K562 (cell line): ENCODE results near the gene AIFM3. TPM values are rescaled to one million over a fixed set of nuclear protein-coding genes. Genes with fewer than 3 reads are reported as not detected.
A peak's percentile ranks its signal among the peaks of the same experiment; 100 is the strongest.

Source experiments
- CBX1 ChIP-seq: sonication (generic); IDR thresholded peaks from 2 replicates; pipeline ENCODE4 v1.6.1; 2016; ENCODE audit warnings: antibody characterized with exemption, low read depth, mild to moderate bottlenecking
- CHD1 ChIP-seq: fragments of 200-600 bp; sonication (generic); IDR thresholded peaks from one replicate; pipeline ENCODE4 v1.6.1; 2012; ENCODE audit warnings: mild to moderate bottlenecking, moderate library complexity, low read length, inconsistent platforms
- CHD4 ChIP-seq: fragments of 200-600 bp; sonication (generic); IDR thresholded peaks from 3 replicates; pipeline ENCODE4 v1.6.1; 2012; ENCODE audit warnings: low read depth, mild to moderate bottlenecking, mixed read lengths, low read length, inconsistent platforms; ENCODE audit not compliant: insufficient read depth, insufficient replicate concordance, poor library complexity, severe bottlenecking
- FUS ChIP-seq: fragments of 200-400 bp; formaldehyde crosslinking; optimal IDR thresholded peaks from 2 replicates; pipeline ENCODE3; 2017; ENCODE audit warnings: low read depth, low read length
- HDAC6 ChIP-seq: IDR thresholded peaks from 2 replicates; pipeline ENCODE4 v1.6.1; 2012; ENCODE audit warnings: low read depth, mild to moderate bottlenecking, control low read depth, inconsistent platforms, low read length, moderate library complexity
- KLF13 ChIP-seq: fragments of 450-650 bp; IDR thresholded peaks from 2 replicates; pipeline ENCODE4 v1.6.1; 2016; ENCODE audit warnings: missing genetic modification characterization, low read depth, mild to moderate bottlenecking, missing compliant biosample characterization, moderate library complexity, borderline replicate concordance
- MEF2D ChIP-seq: conservative IDR thresholded peaks from 2 replicates; pipeline ENCODE4 v1.6.1; 2016; ENCODE audit warnings: low read depth, missing genetic modification characterization, missing compliant biosample characterization
- MIER1 ChIP-seq: fragments of 450-650 bp; IDR thresholded peaks from 2 replicates; pipeline ENCODE4 v1.6.1; 2016; ENCODE audit warnings: antibody characterized with exemption, mild to moderate bottlenecking, low read depth
- PURB ChIP-seq: sonication (generic); formaldehyde crosslinking; IDR thresholded peaks from 2 replicates; pipeline ENCODE4 v1.9.0; 2021; ENCODE audit warnings: low read depth, mild to moderate bottlenecking, missing genetic modification reagents
- TEAD2 ChIP-seq: fragments of 450-650 bp; IDR thresholded peaks from 2 replicates; pipeline ENCODE4 v1.6.1; 2016; ENCODE audit warnings: missing genetic modification characterization, control low read depth, missing compliant biosample characterization
- TEAD4 ChIP-seq, 2 experiments: sonication (generic) in 1 of 2; formaldehyde crosslinking in 1 of 2; IDR thresholded peaks; 2 replicates each; pipeline versions ENCODE4 v1.6.1 to v1.8.0; 2012 to 2022; ENCODE audit warnings: borderline replicate concordance in 1 of 2, inconsistent platforms in 1 of 2, low read length in 1 of 2, mild to moderate bottlenecking in 1 of 2, missing genetic modification reagents in 1 of 2
- ZKSCAN3 ChIP-seq: fragments of 250-450 bp; sonication (Bioruptor Pico); IDR thresholded peaks from 2 replicates; pipeline ENCODE4 v1.4.0; 2020
- ZNF347 ChIP-seq: fragments of 450-650 bp; formaldehyde crosslinking; IDR thresholded peaks from 2 replicates; pipeline ENCODE4 v1.4.0; 2020; ENCODE audit warnings: low read depth, mild to moderate bottlenecking, moderate library complexity
- ZNF717 ChIP-seq: fragments of 250-450 bp; sonication (Bioruptor Pico); IDR thresholded peaks from 2 replicates; pipeline ENCODE4 v1.5.0; 2021
- polyA plus RNA-seq, 8 experiments: library from polyadenylated mRNA; depleted of rRNA in 4 of 8; stranded (reverse) in 5 of 8; unstranded in 3 of 8; fragments of >200 nt; fragmentation: Nextera tagmentation in 2 of 8; fragmentation: Illumina TruSeq in 1 of 8; extraction: Ambion mirVana in 2 of 8; extraction: Trizol in 1 of 8; gene quantifications; 2 replicates each; pipeline versions ENCODE4 v1.2.1 to v1.2.3, GENCODE V29; 2011 to 2014; ENCODE audit warnings: inconsistent platforms in 1 of 8, missing spikeins in 1 of 8
- total RNA-seq, 7 experiments: library from RNA; depleted of rRNA in 6 of 7; stranded (reverse); fragments of >200 nt in 6 of 7; fragmentation: Illumina TruSeq in 2 of 7; extraction: Trizol in 2 of 7; gene quantifications; 2 replicates each; pipeline versions ENCODE4 v1.2.1 to v1.2.3, GENCODE V29; 2011 to 2021; ENCODE audit warnings: low replicate concordance in 1 of 7
- TF ChIP-seq, protein P1 (sequence below): fragments of 250-450 bp; sonication (Bioruptor Pico); IDR thresholded peaks from 2 replicates; pipeline ENCODE4 v1.5.0; 2022; ENCODE audit warnings: mild to moderate bottlenecking
- TF ChIP-seq, protein P2 (sequence below): fragments of 450-650 bp; IDR thresholded peaks from 2 replicates; pipeline ENCODE4 v1.6.1; 2016; ENCODE audit warnings: borderline replicate concordance
- TF ChIP-seq, protein P3 (sequence below): fragments of 250-450 bp; sonication (Bioruptor Pico); IDR thresholded peaks from 2 replicates; pipeline ENCODE4 v1.8.0; 2021; ENCODE audit warnings: mild to moderate bottlenecking, moderate library complexity
- TF ChIP-seq, protein P4 (sequence below): fragments of 450-650 bp; formaldehyde crosslinking; IDR thresholded peaks from 2 replicates; pipeline ENCODE4 v1.4.0; 2020; ENCODE audit warnings: mild to moderate bottlenecking
- TF ChIP-seq, protein P5 (sequence below): fragments of 250-450 bp; sonication (Bioruptor Pico); IDR thresholded peaks from 2 replicates; pipeline ENCODE4 v1.8.0; 2021; ENCODE audit warnings: moderate library complexity, mild to moderate bottlenecking, inconsistent platforms
- TF ChIP-seq, protein P6 (sequence below): fragments of 250-450 bp; sonication (Bioruptor Pico); IDR thresholded peaks from 2 replicates; pipeline ENCODE4 v1.4.0; 2020

Gene AIFM3
- total and polyA plus RNA-seq, 9 of the 15 experiments (the other 6 are each of a cell fraction or from before 2014, with no cell fraction given) = 0.03 to 0.20 (median 0.07) TPM; not detected in 1

DNA sequence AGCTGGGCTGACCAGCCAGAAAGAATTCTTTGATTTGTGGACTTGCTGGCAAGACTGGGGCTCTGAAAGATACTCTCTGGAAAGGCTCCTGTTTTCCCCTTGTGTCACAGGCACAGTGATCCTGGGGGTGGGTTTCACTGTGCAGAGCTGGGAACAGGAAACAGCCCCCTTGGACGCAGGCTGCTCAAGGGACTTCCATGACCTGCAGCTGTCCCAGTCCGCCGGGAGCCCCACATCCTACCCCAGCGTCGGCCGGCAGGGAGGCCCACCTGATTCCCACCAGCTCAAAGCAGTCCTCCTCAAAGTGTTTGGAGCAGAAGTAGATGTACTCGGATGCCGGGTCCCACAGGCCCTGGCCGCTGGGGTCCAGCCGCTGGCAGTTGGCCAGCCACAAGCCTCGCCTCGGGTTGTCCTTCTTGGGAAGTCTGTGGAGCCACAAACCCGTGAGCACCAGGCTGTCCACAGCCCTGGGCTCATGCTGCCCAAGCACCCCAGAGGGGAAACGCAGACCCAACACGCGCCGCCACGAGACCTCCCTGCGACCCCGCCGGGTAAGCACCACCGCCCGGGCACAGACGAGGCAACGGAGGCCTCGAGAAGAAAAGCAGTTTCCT lies 34.0 kb downstream of the AIFM3 start (continued):
- TF ChIP-seq MEF2D (no peak), MIER1 (no peak), TEAD4 (IDR thresholded peaks at IDR 0.05; ENCODE audit: low read length) (no peak), TEAD4 (CRISPR knock-in tag; IDR thresholded peaks at IDR 0.05; ENCODE audit: borderline replicate concordance) (no peak), TEAD2 (tag) (no peak), CHD4 (peak; percentile 64), ZNF347 (CRISPR knock-in tag) (0 out of 2 replicates have a peak, but pooled peaks have one; percentile 17), HDAC6 (no peak), FUS (no peak), ZNF717 (CRISPR knock-in tag) (no peak), CBX1 (no peak), PURB (CRISPR knock-in tag) (no peak), CHD1 (peak; percentile 98), KLF13 (no peak), ZKSCAN3 (CRISPR knock-in tag) (no peak)
- TF ChIP-seq, protein P1, sequence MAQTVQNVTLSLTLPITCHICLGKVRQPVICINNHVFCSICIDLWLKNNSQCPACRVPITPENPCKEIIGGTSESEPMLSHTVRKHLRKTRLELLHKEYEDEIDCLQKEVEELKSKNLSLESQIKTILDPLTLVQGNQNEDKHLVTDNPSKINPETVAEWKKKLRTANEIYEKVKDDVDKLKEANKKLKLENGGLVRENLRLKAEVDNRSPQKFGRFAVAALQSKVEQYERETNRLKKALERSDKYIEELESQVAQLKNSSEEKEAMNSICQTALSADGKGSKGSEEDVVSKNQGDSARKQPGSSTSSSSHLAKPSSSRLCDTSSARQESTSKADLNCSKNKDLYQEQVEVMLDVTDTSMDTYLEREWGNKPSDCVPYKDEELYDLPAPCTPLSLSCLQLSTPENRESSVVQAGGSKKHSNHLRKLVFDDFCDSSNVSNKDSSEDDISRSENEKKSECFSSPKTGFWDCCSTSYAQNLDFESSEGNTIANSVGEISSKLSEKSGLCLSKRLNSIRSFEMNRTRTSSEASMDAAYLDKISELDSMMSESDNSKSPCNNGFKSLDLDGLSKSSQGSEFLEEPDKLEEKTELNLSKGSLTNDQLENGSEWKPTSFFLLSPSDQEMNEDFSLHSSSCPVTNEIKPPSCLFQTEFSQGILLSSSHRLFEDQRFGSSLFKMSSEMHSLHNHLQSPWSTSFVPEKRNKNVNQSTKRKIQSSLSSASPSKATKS (CRISPR knock-in tag) = no peak; the same call in 1 of the 2 replicates
- TF ChIP-seq, protein P2, sequence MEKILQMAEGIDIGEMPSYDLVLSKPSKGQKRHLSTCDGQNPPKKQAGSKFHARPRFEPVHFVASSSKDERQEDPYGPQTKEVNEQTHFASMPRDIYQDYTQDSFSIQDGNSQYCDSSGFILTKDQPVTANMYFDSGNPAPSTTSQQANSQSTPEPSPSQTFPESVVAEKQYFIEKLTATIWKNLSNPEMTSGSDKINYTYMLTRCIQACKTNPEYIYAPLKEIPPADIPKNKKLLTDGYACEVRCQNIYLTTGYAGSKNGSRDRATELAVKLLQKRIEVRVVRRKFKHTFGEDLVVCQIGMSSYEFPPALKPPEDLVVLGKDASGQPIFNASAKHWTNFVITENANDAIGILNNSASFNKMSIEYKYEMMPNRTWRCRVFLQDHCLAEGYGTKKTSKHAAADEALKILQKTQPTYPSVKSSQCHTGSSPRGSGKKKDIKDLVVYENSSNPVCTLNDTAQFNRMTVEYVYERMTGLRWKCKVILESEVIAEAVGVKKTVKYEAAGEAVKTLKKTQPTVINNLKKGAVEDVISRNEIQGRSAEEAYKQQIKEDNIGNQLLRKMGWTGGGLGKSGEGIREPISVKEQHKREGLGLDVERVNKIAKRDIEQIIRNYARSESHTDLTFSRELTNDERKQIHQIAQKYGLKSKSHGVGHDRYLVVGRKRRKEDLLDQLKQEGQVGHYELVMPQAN = no peak
- TF ChIP-seq, protein P3, sequence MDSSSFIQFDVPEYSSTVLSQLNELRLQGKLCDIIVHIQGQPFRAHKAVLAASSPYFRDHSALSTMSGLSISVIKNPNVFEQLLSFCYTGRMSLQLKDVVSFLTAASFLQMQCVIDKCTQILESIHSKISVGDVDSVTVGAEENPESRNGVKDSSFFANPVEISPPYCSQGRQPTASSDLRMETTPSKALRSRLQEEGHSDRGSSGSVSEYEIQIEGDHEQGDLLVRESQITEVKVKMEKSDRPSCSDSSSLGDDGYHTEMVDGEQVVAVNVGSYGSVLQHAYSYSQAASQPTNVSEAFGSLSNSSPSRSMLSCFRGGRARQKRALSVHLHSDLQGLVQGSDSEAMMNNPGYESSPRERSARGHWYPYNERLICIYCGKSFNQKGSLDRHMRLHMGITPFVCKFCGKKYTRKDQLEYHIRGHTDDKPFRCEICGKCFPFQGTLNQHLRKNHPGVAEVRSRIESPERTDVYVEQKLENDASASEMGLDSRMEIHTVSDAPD = no peak
- TF ChIP-seq, protein P4, sequence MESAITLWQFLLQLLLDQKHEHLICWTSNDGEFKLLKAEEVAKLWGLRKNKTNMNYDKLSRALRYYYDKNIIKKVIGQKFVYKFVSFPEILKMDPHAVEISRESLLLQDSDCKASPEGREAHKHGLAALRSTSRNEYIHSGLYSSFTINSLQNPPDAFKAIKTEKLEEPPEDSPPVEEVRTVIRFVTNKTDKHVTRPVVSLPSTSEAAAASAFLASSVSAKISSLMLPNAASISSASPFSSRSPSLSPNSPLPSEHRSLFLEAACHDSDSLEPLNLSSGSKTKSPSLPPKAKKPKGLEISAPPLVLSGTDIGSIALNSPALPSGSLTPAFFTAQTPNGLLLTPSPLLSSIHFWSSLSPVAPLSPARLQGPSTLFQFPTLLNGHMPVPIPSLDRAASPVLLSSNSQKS (CRISPR knock-in tag) = 0 out of 2 replicates have a peak, but pooled peaks have one; percentile 43
- TF ChIP-seq, protein P5, sequence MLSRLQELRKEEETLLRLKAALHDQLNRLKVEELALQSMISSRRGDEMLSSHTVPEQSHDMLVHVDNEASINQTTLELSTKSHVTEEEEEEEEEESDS = no peak
- TF ChIP-seq, protein P6, sequence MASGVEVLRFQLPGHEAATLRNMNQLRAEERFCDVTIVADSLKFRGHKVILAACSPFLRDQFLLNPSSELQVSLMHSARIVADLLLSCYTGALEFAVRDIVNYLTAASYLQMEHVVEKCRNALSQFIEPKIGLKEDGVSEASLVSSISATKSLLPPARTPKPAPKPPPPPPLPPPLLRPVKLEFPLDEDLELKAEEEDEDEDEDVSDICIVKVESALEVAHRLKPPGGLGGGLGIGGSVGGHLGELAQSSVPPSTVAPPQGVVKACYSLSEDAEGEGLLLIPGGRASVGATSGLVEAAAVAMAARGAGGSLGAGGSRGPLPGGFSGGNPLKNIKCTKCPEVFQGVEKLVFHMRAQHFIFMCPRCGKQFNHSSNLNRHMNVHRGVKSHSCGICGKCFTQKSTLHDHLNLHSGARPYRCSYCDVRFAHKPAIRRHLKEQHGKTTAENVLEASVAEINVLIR = no peak
